HL-60 (cell line): ENCODE measurements around the gene ADCY1.
"Not testable (repeated sequence)": the region's sequence is repeated elsewhere in the genome, so short reads cannot be mapped to it uniquely, and the experiment has no call there.

Experiments
- DNase-seq, 2 experiments: peaks; one replicate each; pipeline ENCODE4 v3.0.0-alpha.2; 2010 to 2020; ENCODE audit warnings: low read depth in 1 of 2, low spot score in 1 of 2
- H3K27ac ChIP-seq: fragments of 250-450 bp; sonication (Bioruptor Pico); replicated peaks from 2 replicates; pipeline ENCODE4 v1.5.1; 2020; ENCODE audit warnings: mild to moderate bottlenecking, moderate library complexity
- H3K27me3 ChIP-seq: fragments of 250-450 bp; sonication (Bioruptor Pico); 2 replicates; pipeline ENCODE4 v1.5.1; 2021; ENCODE audit warnings: mild to moderate bottlenecking, moderate library complexity; ENCODE audit not compliant: insufficient read depth, poor library complexity, severe bottlenecking
- H3K4me3 ChIP-seq: replicated peaks from 2 replicates; pipeline ENCODE4 v1.5.1; 2011; ENCODE audit warnings: mild to moderate bottlenecking, control low read depth, low read length; ENCODE audit not compliant: insufficient read depth
- CTCF ChIP-seq: IDR thresholded peaks from one replicate; pipeline ENCODE4 v1.5.1; 2011; ENCODE audit warnings: low read length, control low read depth, inconsistent platforms; ENCODE audit not compliant: insufficient read depth
- GABPA ChIP-seq: IDR thresholded peaks from 2 replicates; pipeline ENCODE4 v1.6.1; 2012; ENCODE audit warnings: low read depth
- POLR2AphosphoS5 ChIP-seq: IDR thresholded peaks from 2 replicates; pipeline ENCODE4 v1.6.1; 2012; ENCODE audit warnings: low read depth
- SPI1 ChIP-seq: IDR thresholded peaks from 2 replicates; pipeline ENCODE4 v1.6.1; 2012; ENCODE audit warnings: low read depth, mild to moderate bottlenecking, borderline replicate concordance
- TF ChIP-seq, protein P1 (sequence below): IDR thresholded peaks from 2 replicates; pipeline ENCODE4 v1.6.1; 2012; ENCODE audit warnings: low read depth; ENCODE audit not compliant: insufficient replicate concordance

Gene ADCY1

DNA sequence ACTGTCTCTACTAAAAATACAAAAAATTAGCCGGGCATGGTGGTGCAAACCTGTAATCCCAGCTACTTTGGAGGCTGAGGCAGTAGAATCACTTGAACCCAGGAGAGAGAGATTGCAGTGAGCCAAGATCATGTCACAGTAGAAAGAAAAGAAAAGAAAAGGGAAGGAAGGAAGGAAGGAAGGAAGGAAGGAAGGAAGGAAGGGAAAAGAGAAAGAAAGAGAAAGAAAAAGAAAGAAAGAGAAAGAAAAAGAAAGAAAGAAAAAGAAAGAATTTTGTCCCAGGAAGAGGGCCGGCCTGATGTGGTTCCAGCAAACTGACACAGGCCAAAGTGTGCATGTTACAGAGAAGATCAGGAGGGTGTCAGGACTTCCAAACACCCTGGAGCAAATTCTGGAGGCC lies 151.1 kb downstream of the ADCY1 start:
- DNase-seq, H3K27ac ChIP-seq, H3K27me3 ChIP-seq, H3K4me3 ChIP-seq: not testable (repeated sequence)

DNA sequence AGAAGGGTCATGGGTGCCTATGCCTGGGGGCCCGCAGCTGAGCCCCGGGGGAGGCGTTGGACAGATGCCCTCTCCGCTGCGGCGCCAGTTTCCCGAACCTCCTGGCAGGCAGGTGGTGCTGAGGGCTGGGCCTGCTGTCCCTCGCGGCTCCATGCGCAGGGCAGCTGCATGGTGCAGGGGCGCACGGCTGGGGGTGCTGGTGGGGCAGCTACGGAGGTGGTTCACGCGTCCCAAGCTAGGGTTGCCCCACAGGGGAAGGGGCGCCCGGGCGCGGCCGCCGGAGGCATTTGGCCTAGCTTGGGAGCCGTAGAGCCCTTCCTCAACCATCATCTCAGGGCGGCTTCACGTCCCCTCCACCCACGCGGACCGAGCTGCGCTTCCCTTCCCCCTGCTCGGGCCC lies 152.7 kb downstream of the ADCY1 start:
- TF ChIP-seq POLR2AphosphoS5 (no peak), SPI1 (no peak), CTCF (no peak), GABPA (no peak)
- TF ChIP-seq, protein P1, sequence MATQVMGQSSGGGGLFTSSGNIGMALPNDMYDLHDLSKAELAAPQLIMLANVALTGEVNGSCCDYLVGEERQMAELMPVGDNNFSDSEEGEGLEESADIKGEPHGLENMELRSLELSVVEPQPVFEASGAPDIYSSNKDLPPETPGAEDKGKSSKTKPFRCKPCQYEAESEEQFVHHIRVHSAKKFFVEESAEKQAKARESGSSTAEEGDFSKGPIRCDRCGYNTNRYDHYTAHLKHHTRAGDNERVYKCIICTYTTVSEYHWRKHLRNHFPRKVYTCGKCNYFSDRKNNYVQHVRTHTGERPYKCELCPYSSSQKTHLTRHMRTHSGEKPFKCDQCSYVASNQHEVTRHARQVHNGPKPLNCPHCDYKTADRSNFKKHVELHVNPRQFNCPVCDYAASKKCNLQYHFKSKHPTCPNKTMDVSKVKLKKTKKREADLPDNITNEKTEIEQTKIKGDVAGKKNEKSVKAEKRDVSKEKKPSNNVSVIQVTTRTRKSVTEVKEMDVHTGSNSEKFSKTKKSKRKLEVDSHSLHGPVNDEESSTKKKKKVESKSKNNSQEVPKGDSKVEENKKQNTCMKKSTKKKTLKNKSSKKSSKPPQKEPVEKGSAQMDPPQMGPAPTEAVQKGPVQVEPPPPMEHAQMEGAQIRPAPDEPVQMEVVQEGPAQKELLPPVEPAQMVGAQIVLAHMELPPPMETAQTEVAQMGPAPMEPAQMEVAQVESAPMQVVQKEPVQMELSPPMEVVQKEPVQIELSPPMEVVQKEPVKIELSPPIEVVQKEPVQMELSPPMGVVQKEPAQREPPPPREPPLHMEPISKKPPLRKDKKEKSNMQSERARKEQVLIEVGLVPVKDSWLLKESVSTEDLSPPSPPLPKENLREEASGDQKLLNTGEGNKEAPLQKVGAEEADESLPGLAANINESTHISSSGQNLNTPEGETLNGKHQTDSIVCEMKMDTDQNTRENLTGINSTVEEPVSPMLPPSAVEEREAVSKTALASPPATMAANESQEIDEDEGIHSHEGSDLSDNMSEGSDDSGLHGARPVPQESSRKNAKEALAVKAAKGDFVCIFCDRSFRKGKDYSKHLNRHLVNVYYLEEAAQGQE = no peak
- no peak overlapping the region for H3K4me3 ChIP-seq
- no peak for DNase-seq
- no peaks in the 10 kb centered on the region for H3K27me3 ChIP-seq
- H3K27ac ChIP-seq = no peak overlapping the region

GRCh38 chr7:45731692-45732443 lies 157.7 kb downstream of the ADCY1 start:
- DNase-seq, H3K4me3 ChIP-seq, H3K27ac ChIP-seq, H3K27me3 ChIP-seq: not testable (repeated sequence)

DNA sequence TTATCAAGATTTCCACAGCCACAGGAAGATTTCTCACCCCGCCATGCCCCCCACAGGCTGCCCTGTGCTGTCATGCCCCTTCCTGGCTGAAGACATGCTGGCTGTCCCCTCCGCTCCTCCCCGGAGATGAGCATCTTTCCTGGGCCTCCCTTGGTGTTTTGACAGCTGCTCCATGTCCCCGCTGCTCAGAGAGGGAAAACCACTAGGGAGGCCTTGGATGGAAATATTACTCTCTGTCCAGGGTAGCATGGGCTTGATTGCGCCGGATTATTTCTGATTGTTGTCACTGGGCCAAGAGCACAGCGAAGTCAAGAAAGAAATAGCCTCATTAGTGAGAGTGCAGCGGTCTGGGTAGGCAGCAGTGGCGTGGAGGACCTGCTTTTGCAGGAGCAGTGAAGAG lies 164.8 kb downstream of the ADCY1 start:
- H3K4me3 ChIP-seq, H3K27me3 ChIP-seq, DNase-seq, H3K27ac ChIP-seq: not testable (repeated sequence)

DNA sequence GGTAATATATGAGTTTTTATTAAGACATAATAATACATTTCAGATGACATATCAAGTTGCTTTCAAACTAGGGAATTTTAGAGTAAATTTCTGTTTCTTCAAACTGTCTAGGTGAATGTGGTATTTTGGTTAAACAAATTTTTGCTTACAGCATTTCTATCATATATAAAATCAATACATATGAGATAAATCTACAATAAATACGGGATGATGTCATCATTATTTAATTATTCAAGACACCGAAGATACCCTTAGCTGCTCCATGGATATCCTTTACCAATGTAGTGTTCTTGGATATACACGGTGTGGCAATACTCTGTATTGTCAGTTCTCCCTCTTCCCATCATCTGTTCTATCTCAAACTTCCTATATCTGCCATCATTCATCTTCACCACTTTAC lies 166.4 kb downstream of the ADCY1 start:
- H3K4me3 ChIP-seq, H3K27ac ChIP-seq, DNase-seq, H3K27me3 ChIP-seq: not testable (repeated sequence)

GRCh38 chr7:45748976-45749375 lies 174.8 kb downstream of the ADCY1 start:
- not testable (repeated sequence) for H3K27me3 ChIP-seq, H3K27ac ChIP-seq, DNase-seq, H3K4me3 ChIP-seq

DNA sequence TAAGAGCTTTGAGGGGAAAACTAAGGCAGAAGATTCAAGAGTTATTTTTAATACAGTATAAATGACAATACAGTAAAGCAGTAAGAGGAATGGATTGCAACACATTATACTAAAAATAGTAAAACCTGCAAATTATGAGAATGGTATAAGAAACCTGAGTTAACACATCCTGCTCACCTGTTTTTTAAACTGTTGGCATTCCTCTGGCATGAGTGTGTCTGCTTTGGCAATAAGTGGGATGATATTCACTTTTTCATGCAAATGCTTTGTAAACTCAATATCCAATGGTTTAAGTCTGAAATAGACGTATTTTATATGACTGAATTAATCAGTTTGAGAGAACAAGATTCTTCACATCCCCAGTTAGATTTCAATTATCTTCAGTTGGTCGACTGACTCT lies 177.2 kb downstream of the ADCY1 start:
- not testable (repeated sequence) for H3K27me3 ChIP-seq, H3K27ac ChIP-seq, DNase-seq, H3K4me3 ChIP-seq

GRCh38 chr7:45756333-45756732 lies 182.2 kb downstream of the ADCY1 start:
- H3K27ac ChIP-seq, DNase-seq: not testable (repeated sequence)

DNA sequence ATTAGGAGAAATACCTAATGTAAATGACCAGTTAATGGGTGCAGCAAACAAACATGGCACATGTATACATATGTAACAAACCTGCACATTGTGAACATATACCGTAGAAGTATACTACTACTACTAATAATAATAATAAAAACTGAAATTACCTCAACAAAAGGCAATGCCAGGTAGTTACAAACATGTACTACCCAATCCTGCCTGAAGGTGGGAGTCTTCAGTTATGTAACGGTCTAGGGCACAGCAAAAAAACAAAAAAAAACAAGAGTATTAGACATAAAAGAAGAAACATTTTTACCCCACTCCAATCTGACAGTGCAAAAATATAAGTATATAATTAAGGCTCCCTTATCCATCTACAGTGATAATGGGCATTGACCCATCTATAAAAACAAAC lies 182.6 kb downstream of the ADCY1 start:
- not testable (repeated sequence) for H3K4me3 ChIP-seq, DNase-seq, H3K27me3 ChIP-seq, H3K27ac ChIP-seq

More at GRCh38 chr7:45756333-45756732, 182.2 kb downstream of the ADCY1 start:
- not testable (repeated sequence) for H3K27me3 ChIP-seq, H3K4me3 ChIP-seq

DNA sequence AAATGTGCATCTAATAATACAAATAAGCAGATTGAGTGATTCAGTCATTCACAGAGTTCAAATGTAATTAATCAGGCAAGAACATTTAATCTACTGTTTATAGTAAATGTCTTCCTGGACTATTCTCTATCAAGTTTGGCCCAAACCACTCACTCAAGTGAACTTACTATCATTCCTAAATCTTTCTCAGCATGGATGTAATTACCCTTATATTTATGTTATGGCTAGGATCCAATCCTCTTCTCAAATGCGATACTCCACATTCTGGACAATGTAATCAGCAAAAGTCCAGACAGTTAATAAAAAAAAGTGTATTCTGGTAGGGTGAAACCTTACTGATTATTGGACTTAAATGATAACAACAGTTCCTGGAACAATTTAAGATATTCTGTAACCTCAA lies 185.3 kb downstream of the ADCY1 start:
- not testable (repeated sequence) for H3K27me3 ChIP-seq, H3K4me3 ChIP-seq, H3K27ac ChIP-seq, DNase-seq

DNA sequence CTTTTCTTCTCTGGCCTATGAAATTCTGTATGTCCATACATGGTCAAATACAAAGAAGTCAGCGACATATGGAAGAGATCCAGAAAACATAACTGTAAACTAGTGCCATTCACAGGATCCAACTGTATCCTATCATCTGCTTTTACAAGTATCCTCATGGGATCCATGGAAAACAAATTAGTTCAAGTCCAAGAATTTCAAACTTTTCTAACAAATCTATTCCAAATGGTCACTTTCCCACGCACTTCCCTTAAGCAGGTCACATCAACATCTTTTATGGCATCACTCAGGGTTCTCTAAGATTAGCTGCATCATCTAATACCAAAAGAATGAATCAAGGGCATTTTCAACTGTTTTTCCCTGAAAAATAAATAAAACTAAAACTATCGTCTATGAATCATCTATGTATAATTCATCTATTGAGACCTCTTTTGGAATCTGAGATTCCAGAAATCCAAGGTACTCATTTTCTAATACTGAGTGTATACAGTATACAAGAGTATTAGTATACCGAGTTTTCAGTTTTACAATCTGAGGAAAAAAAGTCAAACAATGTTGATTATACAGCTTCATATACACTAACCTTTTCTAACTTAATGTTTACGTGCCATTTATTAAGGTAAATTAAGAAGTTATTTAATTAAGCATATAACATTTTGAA lies 187.5 kb downstream of the ADCY1 start:
- H3K4me3 ChIP-seq, DNase-seq, H3K27me3 ChIP-seq, H3K27ac ChIP-seq: not testable (repeated sequence)
